Erythroblast (primary cell): ENCODE measurements around the gene MS4A6A.

Experiments used
- GATA1 ChIP-seq: IDR thresholded peaks from 2 replicates; pipeline ENCODE4 v1.6.1; 2011; ENCODE audit warnings: low read depth, mild to moderate bottlenecking, control low read depth, low read length, moderate library complexity
- POLR2A ChIP-seq: IDR thresholded peaks from 2 replicates; pipeline ENCODE4 v1.6.1; 2011; ENCODE audit warnings: mild to moderate bottlenecking, low read length

DNA sequence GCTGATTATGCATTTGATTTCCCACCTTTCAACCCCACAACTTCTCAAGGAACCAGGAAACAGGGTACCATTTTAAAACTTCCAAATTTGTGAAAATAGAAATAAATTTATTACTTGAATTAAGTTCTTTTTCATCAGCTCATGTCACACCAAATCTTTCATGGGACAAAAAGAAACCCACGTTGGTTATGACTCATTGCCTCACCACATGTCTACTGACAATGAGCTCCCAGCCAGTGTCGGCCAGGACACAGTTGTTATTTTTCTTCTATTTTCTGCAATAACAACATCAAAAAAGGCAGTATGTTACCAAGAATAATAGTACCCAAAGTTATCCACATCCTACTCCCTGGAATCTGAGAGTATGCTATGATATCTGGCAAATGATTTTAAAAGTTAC lies 17.3 kb downstream of the MS4A6A start:
- no peak for TF ChIP-seq POLR2A
- no peak for TF ChIP-seq GATA1
